Hematopoietic multipotent progenitor cell treated with erythropoietin and hydrocortisone succinate and interleukin-3 and kit ligand, for 6 days (in vitro differentiated cells): Measurements from ENCODE around the gene TRPT1.
A peak's percentile ranks its signal among the peaks of the same experiment; 100 is the strongest.

Experiments
- DNase-seq: peaks from one replicate; pipeline ENCODE4 v3.0.0-alpha.2; 2015

The TRPT1 gene

GRCh38 chr11:64229090-64229743 is 3.2 kb upstream of the TRPT1 start:
- DNase-seq, result no peak

- no peak for DNase-seq
Measured at GRCh38 chr11:64227405-64227956, 1.5 kb upstream of the TRPT1 start.

- DNase-seq, result peak; percentile 88
Measured at GRCh38 chr11:64226507-64227051, 593 bp upstream of the TRPT1 start.

- no peak for DNase-seq
Measured at GRCh38 chr11:64224891-64225607, 937 bp downstream of the TRPT1 start.

- no peak for DNase-seq
Measured at GRCh38 chr11:64224151-64224890, 1.7 kb downstream of the TRPT1 start.

- DNase-seq, result no peak
Measured at GRCh38 chr11:64223001-64223651, 2.9 kb downstream of the TRPT1 start.

GRCh38 chr11:64222651-64223000 is 3.4 kb downstream of the TRPT1 start:
- no peak for DNase-seq

GRCh38 chr11:64220798-64221197 is 5.2 kb downstream of the TRPT1 start:
- no peak for DNase-seq

- no peak for DNase-seq
Measured at GRCh38 chr11:64220271-64220670, 5.7 kb downstream of the TRPT1 start.

GRCh38 chr11:64219755-64220154 is 6.2 kb downstream of the TRPT1 start:
- no peak for DNase-seq

GRCh38 chr11:64219354-64219684 is 6.7 kb downstream of the TRPT1 start:
- no peak for DNase-seq

GRCh38 chr11:64218628-64219353 is 7.2 kb downstream of the TRPT1 start:
- no peak for DNase-seq

GRCh38 chr11:64216879-64217278 is 9.1 kb downstream of the TRPT1 start:
- DNase-seq, result peak; percentile 43

- DNase-seq, result no peak
Measured at GRCh38 chr11:64211181-64211872, 14.7 kb downstream of the TRPT1 start.

GRCh38 chr11:64210301-64211020 is 15.5 kb downstream of the TRPT1 start:
- no peak for DNase-seq

GRCh38 chr11:64209563-64209843 is 16.5 kb downstream of the TRPT1 start:
- DNase-seq, result no peak

- no peak for DNase-seq
Measured at GRCh38 chr11:64208796-64209562, 17.0 kb downstream of the TRPT1 start.

GRCh38 chr11:64208086-64208795 is 17.7 kb downstream of the TRPT1 start:
- DNase-seq, result no peak

- peak; percentile 94 for DNase-seq
Measured at GRCh38 chr11:64207256-64208085, 18.5 kb downstream of the TRPT1 start.
